Skeletal muscle satellite cell (primary cell): ENCODE measurements around the gene OR2F2.

ENCODE experiments used
- H3K27me3 ChIP-seq: 2 replicates; pipeline ENCODE4 v1.7.0; 2013; ENCODE audit warnings: low read length; ENCODE audit not compliant: control insufficient read depth, insufficient read depth
- H3K36me3 ChIP-seq: 2 replicates; pipeline ENCODE4 v1.7.0; 2013; ENCODE audit warnings: mild to moderate bottlenecking, control low read depth, low read length; ENCODE audit not compliant: insufficient read depth
- H3K4me1 ChIP-seq: 2 replicates; pipeline ENCODE4 v1.7.0; 2013; ENCODE audit warnings: low read length; ENCODE audit not compliant: control insufficient read depth, insufficient read depth
- H3K4me2 ChIP-seq: 2 replicates; pipeline ENCODE4 v1.7.0; 2013; ENCODE audit warnings: mild to moderate bottlenecking, low read length
- H3K4me3 ChIP-seq: 2 replicates; pipeline ENCODE4 v1.7.0; 2013; ENCODE audit warnings: low read length
- H3K9ac ChIP-seq: 2 replicates; pipeline ENCODE4 v1.7.0; 2013; ENCODE audit warnings: mild to moderate bottlenecking, low read depth, low read length, moderate library complexity
- H3K9me3 ChIP-seq: replicated peaks from 2 replicates; pipeline ENCODE4 v1.7.0; 2013; ENCODE audit warnings: mild to moderate bottlenecking, control low read depth, low read length

Gene OR2F2

DNA sequence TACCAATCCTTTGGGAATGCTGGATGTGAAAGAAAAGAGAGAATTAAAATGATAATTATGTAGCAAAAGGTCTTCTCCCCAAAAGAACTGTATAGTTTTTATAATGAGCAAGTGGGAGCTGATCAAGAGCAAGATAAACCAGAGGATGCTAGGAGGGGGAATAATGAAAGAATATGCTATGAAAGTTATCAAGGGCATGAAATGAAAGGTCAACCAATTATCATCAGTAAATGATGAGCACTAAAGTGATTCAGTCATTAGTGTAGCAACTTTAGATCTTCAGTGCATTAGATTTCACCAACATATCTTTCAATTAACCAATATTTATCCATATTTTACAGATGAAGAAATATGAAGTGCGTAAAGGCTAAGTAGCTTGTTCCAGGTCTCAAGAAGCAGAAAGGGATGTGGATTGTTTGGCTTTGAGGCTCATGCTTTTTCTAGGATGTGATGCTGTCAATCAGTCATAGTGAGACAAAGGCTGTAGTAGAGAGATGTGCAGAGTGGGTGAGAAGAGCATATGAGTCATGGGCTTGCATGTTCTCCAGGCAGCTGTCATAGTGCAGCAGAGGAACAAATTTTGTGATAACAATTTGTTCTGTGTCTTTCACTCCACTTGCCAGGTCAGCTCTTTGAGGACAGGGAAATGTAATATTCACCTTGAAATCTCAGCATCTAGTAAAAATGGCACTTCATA lies 5.7 kb upstream of the OR2F2 start:
- Histone ChIP-seq H3K9me3 (no peaks in the 10 kb centered on the region), H3K36me3 (no peaks in the 10 kb centered on the region), H3K27me3 (no peaks in the 10 kb centered on the region), H3K4me3 (no peak overlapping the region), H3K4me1 (peaks cover 20% of the 10 kb centered on the region), H3K9ac (no peak overlapping the region), H3K4me2 (no peak overlapping the region)

DNA sequence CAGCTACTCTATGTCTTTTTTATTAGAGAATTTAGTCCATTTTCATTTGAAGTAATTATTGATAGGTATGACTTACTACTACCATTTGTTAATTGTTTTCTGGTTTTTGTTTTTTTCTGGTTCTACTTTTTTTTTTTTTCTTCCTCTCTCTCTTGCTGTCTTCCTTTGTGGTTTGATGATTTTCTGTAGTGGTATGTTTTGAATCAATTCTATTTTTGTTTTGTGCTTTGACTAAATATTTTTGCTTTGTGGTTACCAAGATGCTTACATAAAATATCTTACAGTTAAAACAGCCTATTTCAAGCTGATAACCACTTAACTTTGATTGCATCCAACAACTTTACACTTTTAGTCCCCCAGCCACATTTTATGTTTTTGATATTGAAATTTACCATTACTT lies 3.3 kb upstream of the OR2F2 start:
- Histone ChIP-seq H3K36me3 (no peaks in the 10 kb centered on the region), H3K4me3 (no peak overlapping the region), H3K9me3 (no peaks in the 10 kb centered on the region), H3K4me1 (peaks cover 43% of the 10 kb centered on the region), H3K4me2 (no peak overlapping the region), H3K9ac (peak overlapping the region; percentile 24), H3K27me3 (no peaks in the 10 kb centered on the region)

DNA sequence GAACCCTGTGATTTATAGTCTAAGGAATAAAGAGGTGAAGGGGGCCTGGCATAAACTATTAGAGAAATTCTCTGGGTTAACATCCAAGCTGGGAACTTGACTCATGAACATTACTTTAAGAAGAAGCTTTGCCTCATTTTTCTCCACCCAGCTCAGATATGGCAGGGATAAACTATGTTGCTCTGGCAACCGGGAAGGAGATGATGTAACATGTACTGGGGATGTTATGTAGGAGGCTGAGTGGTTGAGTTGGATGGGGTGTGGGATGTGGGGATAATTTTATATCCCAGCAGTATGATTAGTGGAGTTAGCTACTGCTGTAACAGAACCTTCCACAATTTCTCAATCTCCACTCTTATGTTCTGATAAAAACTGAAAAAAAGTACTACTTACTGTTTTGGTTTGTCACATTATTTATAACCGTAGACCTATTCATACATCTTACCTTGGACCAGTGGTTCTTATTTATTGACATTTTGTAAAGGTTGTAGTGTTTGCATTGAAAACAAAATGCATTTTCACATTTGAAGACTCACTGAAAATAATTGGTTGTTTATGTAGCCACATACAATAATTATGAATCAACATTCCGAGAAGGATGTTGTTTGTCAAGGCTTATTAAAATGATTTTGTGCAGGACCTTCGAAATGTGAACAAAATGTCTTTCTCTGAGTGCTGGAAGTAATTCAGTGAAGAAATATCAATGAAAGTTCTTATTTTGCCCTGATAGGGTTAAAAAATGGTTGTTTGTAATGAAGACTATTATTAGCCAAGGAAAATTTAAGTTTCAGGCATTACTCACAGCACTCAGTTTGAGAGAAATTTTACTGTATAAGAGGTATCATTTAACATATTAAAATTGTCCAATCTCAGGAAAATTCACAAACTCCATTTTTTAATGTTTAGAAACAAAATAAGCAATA lies 1.3 kb downstream of the OR2F2 start:
- peaks cover 37% of the 10 kb centered on the region for H3K4me1 ChIP-seq
- peak overlapping the region; percentile 66 for H3K9ac ChIP-seq
- H3K9me3 ChIP-seq = no peaks in the 10 kb centered on the region
- H3K4me2 ChIP-seq = peak overlapping the region; percentile 35
- H3K36me3 ChIP-seq = no peaks in the 10 kb centered on the region
- H3K4me3 ChIP-seq = no peak overlapping the region
- no peaks in the 10 kb centered on the region for H3K27me3 ChIP-seq

DNA sequence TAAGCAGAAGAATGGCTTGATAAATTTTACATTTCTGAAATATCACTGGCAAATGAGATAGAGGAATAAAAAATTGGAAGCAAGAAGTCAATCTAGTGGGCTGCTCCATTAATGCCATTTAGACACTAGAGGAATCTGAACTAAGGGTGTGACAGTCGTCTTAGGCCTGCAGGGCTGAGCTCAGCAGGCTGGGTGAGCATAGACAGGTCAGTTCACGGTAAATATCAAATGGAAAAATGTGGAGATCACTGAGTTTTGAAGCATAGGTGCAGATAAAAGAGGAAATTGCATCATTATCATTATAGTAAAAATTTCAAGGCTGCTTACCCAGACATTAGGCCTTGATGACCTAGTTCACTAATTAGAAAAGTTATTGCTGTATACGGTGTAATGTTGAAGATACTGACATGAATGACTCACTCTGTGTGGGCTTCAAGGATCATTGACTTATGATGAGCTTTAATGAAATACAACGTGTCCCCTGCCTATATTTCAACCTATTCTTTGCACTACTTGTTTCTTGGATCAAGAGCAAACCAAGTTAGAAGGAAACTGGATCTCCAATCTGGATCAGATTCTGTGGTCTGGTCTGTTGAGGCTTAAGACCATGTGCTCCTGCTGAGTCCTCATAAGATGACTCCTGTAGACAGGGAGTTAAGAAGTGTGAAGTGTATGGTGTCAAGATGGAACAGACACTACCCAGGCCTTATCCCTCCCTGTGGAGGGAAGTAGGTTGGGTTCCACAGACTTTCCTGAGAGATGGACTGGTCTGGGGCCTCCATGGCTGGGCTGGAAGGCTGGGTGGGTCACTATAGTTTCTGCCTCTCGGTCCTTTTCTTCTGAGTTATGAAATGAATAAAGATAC lies 3.6 kb downstream of the OR2F2 start:
- Histone ChIP-seq H3K27me3 (no peaks in the 10 kb centered on the region), H3K9me3 (no peaks in the 10 kb centered on the region), H3K4me2 (no peak overlapping the region), H3K4me1 (peaks cover 29% of the 10 kb centered on the region), H3K4me3 (no peak overlapping the region), H3K36me3 (no peaks in the 10 kb centered on the region), H3K9ac (no peak overlapping the region)

DNA sequence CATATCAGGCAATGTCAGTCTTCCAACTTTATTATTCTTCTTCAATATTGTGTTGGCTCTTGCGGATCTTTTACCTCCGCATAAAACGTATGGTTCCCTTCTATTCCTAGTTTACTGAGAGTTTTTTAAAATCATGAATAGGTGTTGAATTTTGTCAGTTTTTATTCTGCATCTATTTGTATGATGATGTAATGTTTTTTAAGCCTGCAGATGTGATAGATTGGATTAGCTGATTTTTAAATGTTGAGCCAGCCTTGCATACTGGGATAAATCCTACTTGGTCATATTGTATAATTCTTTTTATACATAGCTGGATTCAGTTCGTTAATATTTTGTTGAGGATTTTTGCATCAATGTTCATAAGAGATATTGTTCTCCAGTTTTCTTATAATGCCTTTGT lies 10.4 kb downstream of the OR2F2 start:
- no peaks in the 10 kb centered on the region for H3K36me3 ChIP-seq
- H3K27me3 ChIP-seq = no peaks in the 10 kb centered on the region
- no peak overlapping the region for H3K4me2 ChIP-seq
- H3K4me1 ChIP-seq = no peaks in the 10 kb centered on the region
- no peak overlapping the region for H3K9ac ChIP-seq
- H3K9me3 ChIP-seq = no peaks in the 10 kb centered on the region
- H3K4me3 ChIP-seq = no peak overlapping the region

DNA sequence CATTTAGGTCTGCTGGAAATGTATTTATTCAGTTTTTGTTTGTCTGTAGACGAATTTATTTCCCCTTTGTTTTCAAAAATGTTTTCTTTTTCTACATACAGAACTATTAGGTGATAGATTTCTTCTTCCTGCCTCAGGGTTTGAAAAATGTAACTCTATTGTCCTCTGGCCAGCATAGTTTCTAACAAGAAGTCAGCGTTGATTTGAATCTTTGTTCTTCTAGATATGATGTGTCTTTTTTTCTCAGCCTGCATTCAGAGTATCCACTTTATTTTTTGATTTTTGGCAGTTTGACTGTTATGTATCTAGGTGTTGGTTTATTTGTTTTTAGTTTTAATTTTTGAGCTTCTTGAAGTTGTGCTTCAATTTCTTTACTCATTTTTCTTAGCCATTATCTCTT lies 12.1 kb downstream of the OR2F2 start:
- H3K9me3 ChIP-seq = no peaks in the 10 kb centered on the region
- H3K27me3 ChIP-seq = no peaks in the 10 kb centered on the region
- no peaks in the 10 kb centered on the region for H3K4me1 ChIP-seq
- no peak overlapping the region for H3K9ac ChIP-seq
- H3K4me3 ChIP-seq = no peak overlapping the region
- H3K4me2 ChIP-seq = no peak overlapping the region
- H3K36me3 ChIP-seq = no peaks in the 10 kb centered on the region

DNA sequence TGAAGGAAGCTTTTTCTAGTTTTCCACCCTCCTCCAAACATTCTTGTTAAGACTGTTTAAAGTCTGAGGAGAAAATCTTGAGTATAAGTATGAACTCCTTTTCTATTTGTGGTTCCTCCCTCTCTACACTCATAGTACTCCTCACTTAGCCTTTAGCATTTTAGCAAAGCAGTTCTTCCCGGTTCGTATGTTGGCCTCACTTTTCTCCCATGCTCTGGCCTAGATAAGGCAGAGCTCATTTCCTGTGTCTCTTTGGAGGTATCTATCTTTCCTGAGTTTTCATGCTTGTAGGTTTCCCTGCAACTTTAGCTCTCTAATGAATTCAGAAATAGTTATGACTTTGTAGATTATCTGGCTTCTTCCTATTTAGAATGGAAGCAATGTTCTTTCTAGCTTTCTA lies 13.7 kb downstream of the OR2F2 start:
- no peaks in the 10 kb centered on the region for H3K4me1 ChIP-seq
- H3K4me3 ChIP-seq = no peak overlapping the region
- no peak overlapping the region for H3K9ac ChIP-seq
- H3K36me3 ChIP-seq = no peaks in the 10 kb centered on the region
- H3K27me3 ChIP-seq = no peaks in the 10 kb centered on the region
- H3K9me3 ChIP-seq = no peaks in the 10 kb centered on the region
- no peak overlapping the region for H3K4me2 ChIP-seq

DNA sequence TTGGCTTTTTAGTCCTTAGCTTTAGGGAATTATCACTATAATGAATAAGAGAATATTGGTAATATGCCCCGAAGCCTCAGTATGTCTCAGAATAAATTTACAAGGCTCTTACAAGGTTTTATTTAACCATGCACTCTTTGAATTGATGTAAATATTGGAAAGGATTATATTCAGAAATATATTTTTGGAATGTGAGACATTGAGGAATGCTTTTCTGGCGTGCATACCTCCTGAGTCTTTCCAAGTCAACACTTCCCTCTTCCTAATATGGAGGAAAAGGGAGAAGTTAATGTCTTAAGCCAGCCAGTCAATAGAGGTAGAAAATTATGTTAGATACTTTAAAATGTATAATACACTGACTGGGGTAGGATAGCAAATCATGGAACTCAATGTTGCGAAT lies 18.4 kb downstream of the OR2F2 start:
- Histone ChIP-seq H3K9ac (no peak overlapping the region), H3K36me3 (no peaks in the 10 kb centered on the region), H3K9me3 (no peaks in the 10 kb centered on the region), H3K27me3 (no peaks in the 10 kb centered on the region), H3K4me1 (no peaks in the 10 kb centered on the region), H3K4me3 (no peak overlapping the region), H3K4me2 (no peak overlapping the region)

DNA sequence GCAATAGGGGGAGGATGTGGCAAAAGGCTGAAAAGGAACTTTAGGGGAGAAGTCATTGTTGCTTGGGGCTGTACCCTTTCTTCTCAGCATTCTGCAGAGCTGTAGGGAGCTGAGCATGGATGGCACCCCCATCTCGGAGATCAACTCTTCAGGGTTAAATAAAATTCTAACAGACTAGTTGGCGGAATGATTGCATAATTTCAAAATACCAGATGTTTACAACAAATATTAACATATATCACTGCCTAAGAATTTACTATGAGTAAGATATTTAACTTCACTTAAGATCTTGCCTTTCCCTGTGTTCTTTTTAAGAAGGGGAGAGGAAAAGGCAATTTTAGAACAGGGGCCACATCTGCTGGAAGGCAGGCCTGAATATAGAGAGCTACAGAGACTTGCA lies 19.1 kb downstream of the OR2F2 start:
- Histone ChIP-seq H3K4me2 (no peak overlapping the region), H3K27me3 (no peaks in the 10 kb centered on the region), H3K4me1 (no peaks in the 10 kb centered on the region), H3K36me3 (no peaks in the 10 kb centered on the region), H3K9me3 (no peaks in the 10 kb centered on the region), H3K4me3 (no peak overlapping the region), H3K9ac (no peak overlapping the region)

DNA sequence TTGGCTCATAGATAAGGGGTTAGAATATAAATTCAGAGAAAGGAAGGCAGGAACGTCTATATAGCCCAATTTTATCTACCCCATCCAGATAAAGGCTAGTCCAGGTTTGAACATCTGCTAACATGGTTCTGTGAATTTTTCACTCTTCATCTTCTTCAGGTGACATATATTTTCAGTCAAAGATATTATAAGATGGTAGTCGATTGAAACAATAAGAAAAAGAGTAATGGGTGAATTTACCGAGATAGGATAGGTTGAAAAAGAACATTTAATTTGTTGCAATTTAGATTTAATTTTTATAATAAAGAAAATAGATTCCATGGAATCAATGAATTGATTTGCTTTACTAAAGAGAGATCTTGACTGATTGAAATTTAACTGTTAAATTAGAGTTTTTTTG lies 19.5 kb downstream of the OR2F2 start, which contains the start of gene OR2F1:
Gene OR2F1 (plus strand): TSS at position 301 of the 400 bp plus-strand sequence. CDS start 5,127 bp downstream, outside the sequence.
- no peaks in the 10 kb centered on the region for H3K4me1 ChIP-seq

DNA sequence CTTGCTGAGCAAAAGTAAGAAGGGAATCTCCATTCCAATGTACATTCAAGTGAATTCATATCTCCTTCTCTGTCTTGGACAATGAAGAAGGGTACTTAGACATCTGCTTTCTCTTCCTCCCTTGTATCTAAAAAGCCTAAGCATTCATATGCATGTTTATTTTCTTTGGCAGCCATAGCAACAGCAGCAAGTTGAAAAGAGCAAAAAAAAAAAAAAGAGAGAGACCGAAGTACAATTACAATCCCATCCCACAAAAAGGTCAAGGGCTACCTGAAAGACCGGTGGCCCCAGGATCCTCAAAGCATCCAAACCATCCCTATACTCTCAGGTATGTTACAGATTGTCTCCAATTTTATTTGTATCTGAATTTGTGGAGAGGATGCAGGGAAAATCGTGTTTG lies 23.7 kb downstream of the OR2F2 start:
- no peaks in the 10 kb centered on the region for H3K27me3 ChIP-seq
- no peaks in the 10 kb centered on the region for H3K9me3 ChIP-seq
- H3K9ac ChIP-seq = no peak overlapping the region
- no peaks in the 10 kb centered on the region for H3K36me3 ChIP-seq
- H3K4me3 ChIP-seq = no peak overlapping the region
- H3K4me1 ChIP-seq = no peaks in the 10 kb centered on the region
- H3K4me2 ChIP-seq = no peak overlapping the region

More for the DNA sequence above, 19.5 kb downstream of the OR2F2 start, which contains the start of gene OR2F1:
- H3K36me3 ChIP-seq = no peaks in the 10 kb centered on the region
- H3K4me2 ChIP-seq = no peak within 1 kb of the TSS
- H3K27me3 ChIP-seq = no peaks in the 10 kb centered on the region
- H3K4me3 ChIP-seq = no peak within 1 kb of the TSS
- H3K9me3 ChIP-seq = no peaks in the 10 kb centered on the region
- H3K9ac ChIP-seq = no peak within 1 kb of the TSS
